Dermis microvascular lymphatic vessel endothelial cell (primary cell): ENCODE data around the gene FAM76B. TPM values are rescaled to one million over a fixed set of nuclear protein-coding genes. Genes with fewer than 3 reads are reported as not detected.

ENCODE experiments used
- DNase-seq, 2 donors: peaks; one replicate each; pipeline versions ENCODE4 v3.0.0 to v3.0.0-alpha.2; 2010; ENCODE audit warnings: low read depth in 2 of 2
- total RNA-seq: library from RNA; depleted of rRNA; stranded (reverse); fragments of >200 nt; gene quantifications from 2 replicates; pipeline ENCODE4 v1.2.1, GENCODE V29; 2014

The FAM76B gene
- total RNA-seq, 1 donor from 2014 or later: 18.1 TPM

DNA sequence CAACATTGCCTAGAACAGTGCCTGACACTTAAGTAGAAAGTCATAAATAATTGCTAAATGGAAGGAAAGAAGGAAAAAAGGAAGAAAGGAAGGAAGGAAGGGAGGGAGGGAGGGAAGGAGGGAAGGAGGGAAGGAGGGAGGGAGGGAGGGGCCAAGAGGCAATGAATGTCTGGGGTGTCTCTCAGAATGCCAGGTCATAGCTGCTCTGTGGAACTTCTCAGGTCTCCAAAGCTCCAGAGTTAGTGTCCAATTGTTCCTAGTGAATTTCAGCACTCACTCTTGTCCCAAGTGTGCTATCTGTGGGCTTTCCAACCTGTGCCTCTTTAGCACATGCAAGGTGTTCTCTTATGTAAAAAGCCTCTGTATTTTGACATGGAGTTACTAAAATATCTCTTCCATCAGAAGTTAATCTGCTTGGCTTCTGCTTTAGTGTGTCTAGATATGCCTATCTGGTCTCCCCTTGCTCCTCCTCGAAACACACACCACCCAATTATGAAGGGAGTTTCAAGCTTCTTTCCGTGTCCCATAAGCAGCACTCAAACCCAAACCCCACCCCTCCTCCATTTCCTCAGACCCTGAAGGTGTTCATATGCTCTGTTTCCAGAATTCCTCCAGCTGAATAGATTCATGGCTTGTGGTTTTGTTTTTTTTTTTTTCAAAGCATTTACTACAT, 56.5 kb downstream of the FAM76B start:
- DNase-seq: no peak

DNA sequence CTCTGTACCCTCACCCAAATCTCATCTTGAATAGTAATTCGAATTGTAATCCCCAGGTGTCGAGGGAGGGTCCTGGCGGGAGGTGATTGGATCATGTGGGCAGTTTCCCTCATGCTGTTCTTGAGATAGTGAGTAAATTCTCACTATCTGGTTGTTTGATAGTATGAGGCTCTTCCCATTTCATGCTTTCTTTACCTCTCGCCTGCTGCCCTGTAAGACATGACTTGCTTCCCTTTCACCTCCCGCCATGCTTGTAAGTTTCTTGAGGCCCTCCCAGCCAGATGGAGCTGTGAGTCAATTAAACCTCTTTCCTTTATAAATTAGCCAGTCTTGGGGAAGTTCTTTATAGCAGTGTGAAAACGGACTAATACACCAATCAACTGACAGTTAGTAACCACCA, 60.1 kb downstream of the FAM76B start:
- no peak for DNase-seq

DNA sequence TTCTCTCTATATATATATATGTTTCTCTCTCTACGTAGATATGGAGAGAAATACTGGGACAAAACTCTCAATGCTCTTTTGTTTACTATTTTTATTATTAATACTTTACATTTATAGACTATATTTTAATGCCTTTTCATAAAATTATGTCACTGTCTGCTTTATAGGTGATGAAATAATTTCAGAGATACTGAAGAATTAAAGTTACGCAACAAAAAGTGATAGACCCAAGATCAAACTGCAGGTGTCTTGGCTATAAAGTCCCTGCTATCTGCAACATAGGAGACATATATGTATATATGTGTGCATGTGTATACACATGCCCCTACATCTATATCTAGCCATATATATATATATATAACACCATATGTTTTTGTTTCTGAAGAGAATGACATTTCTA, 60.8 kb downstream of the FAM76B start:
- DNase-seq: no peak

DNA sequence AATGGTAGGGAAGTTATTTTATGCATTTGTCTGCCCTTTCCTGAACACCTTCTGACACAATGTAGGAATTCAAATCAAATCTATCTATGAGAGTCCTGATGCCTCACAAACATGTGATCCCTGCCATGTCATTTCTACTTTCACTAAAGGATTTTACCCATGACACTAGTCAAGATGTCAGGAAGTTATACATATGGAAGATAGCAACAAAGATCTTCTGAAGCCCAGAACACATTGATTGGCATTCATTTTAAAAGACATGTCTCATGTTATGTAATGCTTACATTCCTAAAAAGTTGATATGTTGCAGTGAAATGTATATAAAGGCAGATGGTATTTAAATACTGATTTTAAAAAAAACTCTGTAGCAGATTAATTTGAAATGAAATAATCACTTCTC, 61.5 kb downstream of the FAM76B start:
- no peak for DNase-seq

DNA sequence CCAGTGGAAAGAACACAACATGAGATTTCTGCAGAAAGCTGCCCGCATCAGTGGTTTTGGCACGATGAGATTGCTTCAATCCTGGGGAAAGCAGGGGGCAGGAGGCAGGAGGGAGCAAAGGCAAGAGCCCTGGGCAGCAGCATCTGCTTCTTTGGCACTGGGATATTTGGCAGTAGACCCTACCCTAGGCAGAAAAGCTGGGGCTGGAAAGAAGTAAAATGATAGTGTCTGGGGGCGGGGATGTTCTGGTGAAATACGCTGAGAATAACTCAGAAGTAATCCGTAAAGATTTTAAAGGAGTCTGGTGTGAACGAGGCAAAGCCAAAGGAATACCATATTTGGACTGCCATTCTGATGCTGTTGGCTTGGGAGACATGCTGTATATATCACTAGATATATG, 62.0 kb downstream of the FAM76B start:
- DNase-seq: no peak

DNA sequence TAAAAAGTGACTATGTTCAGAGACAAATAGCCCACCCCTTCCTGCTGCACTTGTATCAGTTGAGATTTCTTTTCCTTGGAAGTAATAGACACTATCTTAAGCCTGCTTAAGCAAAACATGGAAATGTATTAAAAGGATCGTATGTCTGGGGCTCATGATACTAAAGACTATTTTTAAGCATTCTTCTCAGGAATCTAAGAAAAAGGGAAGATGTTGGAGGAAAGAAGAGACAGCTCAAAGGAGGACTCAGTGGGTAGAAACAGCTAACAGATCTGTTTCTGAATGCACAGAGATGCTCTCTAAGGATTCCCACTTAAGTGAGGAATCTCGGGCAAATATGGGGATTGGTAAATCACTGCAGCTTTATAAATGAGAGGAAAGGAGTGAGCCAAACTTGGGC, 62.5 kb downstream of the FAM76B start:
- DNase-seq: no peak

DNA sequence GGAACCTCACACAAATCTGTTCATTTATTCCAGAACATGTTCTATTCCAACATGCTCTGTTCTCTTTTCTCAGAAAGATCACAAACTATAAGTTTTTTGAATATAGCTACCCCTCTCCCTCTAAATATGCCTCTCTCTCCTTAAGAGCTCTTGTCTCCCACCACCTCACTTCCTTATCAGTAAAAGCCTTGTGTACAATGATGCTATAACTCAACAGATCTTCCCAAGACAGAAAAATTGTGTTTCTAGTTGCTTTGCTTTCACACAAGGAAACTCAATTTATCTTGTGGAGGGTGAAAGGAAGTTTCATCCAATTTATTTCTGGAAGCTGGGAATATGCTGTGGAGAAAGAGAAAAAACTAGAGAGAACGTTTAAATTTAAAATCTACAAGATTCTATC, 64.4 kb downstream of the FAM76B start:
- no peak for DNase-seq

DNA sequence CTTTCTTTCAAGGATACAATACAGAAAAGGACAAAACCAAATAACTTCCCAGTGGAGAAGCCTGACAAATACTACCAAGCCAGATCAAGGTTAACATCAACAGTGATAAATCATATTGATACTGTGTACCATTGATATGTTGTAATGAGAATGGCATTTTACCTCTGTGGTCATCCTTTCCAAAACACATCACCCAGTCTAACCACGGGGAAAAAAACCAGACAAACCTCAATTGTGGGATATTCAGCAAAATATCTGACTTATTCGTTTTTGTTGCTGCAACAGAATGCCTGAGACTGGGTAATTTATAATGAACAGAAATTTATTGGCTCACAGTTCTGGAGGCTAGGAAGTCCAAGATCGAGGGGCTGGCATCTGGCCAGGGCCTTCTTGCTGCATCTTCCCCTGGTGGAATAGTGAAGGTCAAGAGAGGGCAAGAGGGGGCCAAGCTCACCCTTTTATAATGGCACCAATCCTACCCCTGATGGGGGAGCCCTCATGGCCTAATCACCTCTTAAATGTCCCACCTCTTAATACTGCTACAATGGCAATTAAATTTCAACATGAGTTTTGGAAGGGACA, 66.1 kb downstream of the FAM76B start:
- DNase-seq: no peak

DNA sequence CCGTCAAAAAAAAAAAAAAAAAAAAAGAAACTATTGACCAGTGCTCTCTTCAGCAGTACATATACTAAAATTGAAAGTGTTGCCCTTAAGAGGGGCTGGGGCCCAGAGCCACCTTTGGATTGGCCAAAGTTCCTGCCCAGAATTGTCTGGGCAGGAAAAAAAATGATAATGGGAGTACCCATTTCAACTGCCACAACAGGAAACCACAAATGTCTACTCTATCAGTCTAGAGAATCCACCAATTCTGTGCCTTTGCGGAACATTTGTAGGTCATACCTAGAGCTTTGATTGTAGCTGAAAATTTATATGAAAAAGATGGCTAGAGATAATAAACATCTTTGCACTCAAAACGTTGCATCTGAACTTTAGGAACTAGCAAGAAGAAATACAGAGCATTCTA, 69.4 kb downstream of the FAM76B start:
- DNase-seq: no peak

Other genes starting within 250 kb of the FAM76B start
- 26.9 and 32.1 TPM in 2 replicates for gene CEP57, start 716 bp upstream of the FAM76B start, total RNA-seq
- 47.3 and 48.7 TPM in 2 replicates for gene MTMR2, start 134.3 kb upstream of the FAM76B start, total RNA-seq